Sigmoid colon (tissue), 7 donors: ENCODE data around the gene ABLIM1. TPM values are rescaled to one million over a fixed set of nuclear protein-coding genes. Genes with fewer than 3 reads are reported as not detected.

Experiments
- DNase-seq: peaks from one replicate; pipeline ENCODE4 v3.0.0-alpha.2; 2019
- H3K27ac ChIP-seq, 4 donors: fragments of 200-600 bp; sonication (generic); one replicate each; pipeline ENCODE4 v1.5.1; 2016 to 2019; ENCODE audit warnings: mild to moderate bottlenecking in 1 of 4
- H3K27me3 ChIP-seq, 3 donors: fragments of 200-600 bp; sonication (generic); one replicate each; pipeline ENCODE4 v1.5.1; 2019; ENCODE audit warnings: mild to moderate bottlenecking in 1 of 3
- H3K36me3 ChIP-seq, 4 donors: fragments of 200-600 bp; sonication (generic); one replicate each; pipeline ENCODE4 v1.5.1; 2016 to 2019
- H3K4me1 ChIP-seq, 4 donors: fragments of 200-600 bp; sonication (generic); one replicate each; pipeline ENCODE4 v1.5.1; 2017 to 2019
- H3K4me3 ChIP-seq, 4 donors: fragments of 200-600 bp; sonication (generic); one replicate each; pipeline ENCODE4 v1.5.1; 2017 to 2019; ENCODE audit warnings: mild to moderate bottlenecking in 2 of 4, moderate library complexity in 1 of 4
- H3K9me3 ChIP-seq, 4 donors: fragments of 200-600 bp in 3 of 4; sonication (generic) in 3 of 4; one replicate each; pipeline versions ENCODE4 v1.5.1 to v1.6.1; 2013 to 2019
- CTCF ChIP-seq, 4 experiments: fragments of 450-650 bp in 3 of 4; fragments of 200-600 bp in 1 of 4; IDR thresholded peaks; one replicate each; pipeline ENCODE4 v1.5.1; 2016 to 2019; ENCODE audit warnings: antibody characterized with exemption in 4 of 4, mild to moderate bottlenecking in 3 of 4, moderate library complexity in 2 of 4
- EP300 ChIP-seq, 4 donors: sonication (generic); formaldehyde crosslinking; IDR thresholded peaks; one replicate each; pipeline ENCODE4 v1.6.1; 2017; ENCODE audit warnings: antibody characterized with exemption in 4 of 4
- POLR2A ChIP-seq, 2 donors: fragments of 450-650 bp; IDR thresholded peaks; one replicate each; pipeline ENCODE4 v1.6.1; 2016; ENCODE audit warnings: antibody characterized with exemption in 2 of 2, mild to moderate bottlenecking in 2 of 2, moderate library complexity in 2 of 2
- POLR2AphosphoS5 ChIP-seq, 4 donors: sonication (generic); formaldehyde crosslinking; IDR thresholded peaks; one replicate each; pipeline ENCODE4 v1.6.1; 2017; ENCODE audit warnings: antibody characterized with exemption in 4 of 4
- WGBS, 2 donors: extraction: QIAGEN DNeasy Blood & Tissue Kit; methylation state at CpG; one replicate each; pipeline ENCODE4 v1.1.7; 2013; 5-methylcytosine and 5-hydroxymethylcytosine counted together
- intact Hi-C: fragments of 100-400 bp; cut with DNase I; formaldehyde crosslinking; loops from one replicate; pipeline ENCODE4 v1.15.1; 2023
- polyA plus RNA-seq, 3 donors: library from polyadenylated mRNA; stranded (reverse); fragments of 200-250 nt; gene quantifications; one replicate each; pipeline ENCODE4 v1.2.3, GENCODE V29; 2013
- total RNA-seq, 4 donors: library from RNA; depleted of rRNA; stranded (reverse); fragments of >200 nt; gene quantifications; one replicate each; pipeline ENCODE4 v1.1.0, GENCODE V29; 2016
- donor health status: healthy with polysubstance abuse.
- donor health status: Bipolar disorder and iron deficiency.
- donor health status: healthy.

The ABLIM1 gene
- total and polyA plus RNA-seq, 7 donors: 41.9 to 127 (median 49.5) TPM

- no peaks in the 10 kb centered on the region for H3K27me3 ChIP-seq
- no peaks in the 10 kb centered on the region for H3K9me3 ChIP-seq
- WGBS, 2 donors: 87 to 90% methylated on average over 10 of the region's 10 CpGs
- H3K36me3 ChIP-seq: no peaks in the 10 kb centered on the region
- peaks cover 0 to 8% (median 3%) of the 10 kb centered on the region in 4 donors for H3K4me1 ChIP-seq
- H3K27ac ChIP-seq: peak overlapping the region in 1 of 4 donors; percentile 10
- TF ChIP-seq POLR2A (IDR thresholded peaks at IDR 0.05): no peak
- no peak for TF ChIP-seq CTCF (IDR thresholded peaks at IDR 0.05)
- TF ChIP-seq POLR2AphosphoS5 (IDR thresholded peaks at IDR 0.05): no peak
- no peak for DNase-seq
- H3K4me3 ChIP-seq: no peak overlapping the region
- intact Hi-C loops: no loop called here
Measured at GRCh38 chr10:114486938-114487814, 170.9 kb downstream of the ABLIM1 start.

GRCh38 chr10:114485696-114486400 is 172.2 kb downstream of the ABLIM1 start:
- intact Hi-C loops: no loop called here
- no peaks in the 10 kb centered on the region for H3K36me3 ChIP-seq
- peak overlapping the region in 2 of 4 donors; percentile 16 to 63 for H3K27ac ChIP-seq
- DNase-seq: no peak
- TF ChIP-seq EP300 (IDR thresholded peaks at IDR 0.05): no peak
- TF ChIP-seq POLR2A (IDR thresholded peaks at IDR 0.05): no peak
- no peak for TF ChIP-seq POLR2AphosphoS5 (IDR thresholded peaks at IDR 0.05)
- TF ChIP-seq CTCF (IDR thresholded peaks at IDR 0.05): no peak
- H3K9me3 ChIP-seq: no peaks in the 10 kb centered on the region
- H3K27me3 ChIP-seq: no peaks in the 10 kb centered on the region
- H3K4me1 ChIP-seq: no peaks in the 10 kb centered on the region
- H3K4me3 ChIP-seq: no peak overlapping the region
- 82 to 90% methylated on average over 5 of the region's 5 CpGs for WGBS, 2 donors

GRCh38 chr10:114483575-114483974 is 174.5 kb downstream of the ABLIM1 start:
- Histone ChIP-seq H3K9me3 (no peaks in the 10 kb centered on the region), H3K27me3 (no peaks in the 10 kb centered on the region), H3K27ac (peak overlapping the region; percentile 13 to 63 (median 29)), H3K36me3 (no peaks in the 10 kb centered on the region), H3K4me3 (no peak overlapping the region), H3K4me1 (peaks cover 0 to 7% (median 3%) of the 10 kb centered on the region in 4 donors)
- no peak for TF ChIP-seq CTCF (IDR thresholded peaks at IDR 0.05)
- DNase-seq: no peak
- intact Hi-C loops: loop anchor here (5.0 kb wide), 1 partner anchor 44 kb away; no protein-coding TSS in a partner anchor
- WGBS, 2 donors: 95 to 96% methylated on average over 6 of the region's 6 CpGs

- H3K27ac ChIP-seq: peak overlapping the region; percentile 13 to 63 (median 29)
- TF ChIP-seq POLR2AphosphoS5 (IDR thresholded peaks at IDR 0.05): peak in 2 of 4 donors; percentile 8 to 43
- TF ChIP-seq POLR2A (IDR thresholded peaks at IDR 0.05): no peak
- H3K4me1 ChIP-seq: peaks cover 0 to 7% (median 3%) of the 10 kb centered on the region in 4 donors
- intact Hi-C loops: loop anchor here (5.0 kb wide), 1 partner anchor 45 kb away; no protein-coding TSS in a partner anchor
- no peak overlapping the region for H3K4me3 ChIP-seq
- no peaks in the 10 kb centered on the region for H3K9me3 ChIP-seq
- 87% methylated on average over 6 of the region's 6 CpGs for WGBS, 2 donors
- DNase-seq: peak; percentile 82
- H3K27me3 ChIP-seq: no peaks in the 10 kb centered on the region
- no peaks in the 10 kb centered on the region for H3K36me3 ChIP-seq
Measured at GRCh38 chr10:114482480-114483304, 175.4 kb downstream of the ABLIM1 start.
